Muscle layer of duodenum (tissue), 2 donors: ENCODE data around the gene MAN1B1.

Experiments
- H3K27ac ChIP-seq: one replicate; pipeline ENCODE4 v1.7.0; 2013; ENCODE audit warnings: mild to moderate bottlenecking, low read length
- H3K27me3 ChIP-seq: one replicate; pipeline ENCODE4 v1.7.0; 2013; ENCODE audit warnings: low read depth, mild to moderate bottlenecking, control low read depth, low read length
- H3K36me3 ChIP-seq, 2 donors: one replicate each; pipeline ENCODE4 v1.7.0; 2013; ENCODE audit warnings: low read length in 2 of 2, control low read depth in 1 of 2, mild to moderate bottlenecking in 1 of 2; ENCODE audit not compliant: insufficient read depth in 2 of 2, control insufficient read depth in 1 of 2
- H3K4me1 ChIP-seq, 2 donors: one replicate each; pipeline ENCODE4 v1.7.0; 2013; ENCODE audit warnings: low read length in 2 of 2, mild to moderate bottlenecking in 2 of 2, control low read depth in 1 of 2, moderate library complexity in 1 of 2; ENCODE audit not compliant: insufficient read depth in 2 of 2, control insufficient read depth in 1 of 2
- H3K4me3 ChIP-seq, 2 donors: one replicate each; pipeline ENCODE4 v1.7.0; 2013; ENCODE audit warnings: low read length in 2 of 2, low read depth in 1 of 2, mild to moderate bottlenecking in 1 of 2
- H3K9me3 ChIP-seq, 2 donors: one replicate each; pipeline ENCODE4 v1.7.0; 2013; ENCODE audit warnings: low read length in 2 of 2, control low read depth in 1 of 2, mild to moderate bottlenecking in 1 of 2; ENCODE audit not compliant: control insufficient read depth in 1 of 2
- donor health status: healthy.

MAN1B1 gene

GRCh38 chr9:137140151-137141012, 53.6 kb downstream of the MAN1B1 start:
- Histone ChIP-seq H3K36me3 (no peaks in the 10 kb centered on the region), H3K27me3 (peaks cover 51% of the 10 kb centered on the region), H3K4me3 (no peak overlapping the region), H3K27ac (no peak overlapping the region), H3K4me1 (peaks cover 0 to 5% of the 10 kb centered on the region in 2 donors), H3K9me3 (no peaks in the 10 kb centered on the region)

GRCh38 chr9:137141050-137141810, 54.4 kb downstream of the MAN1B1 start:
- Histone ChIP-seq H3K4me3 (no peak overlapping the region), H3K27me3 (peaks cover 47% of the 10 kb centered on the region), H3K9me3 (no peaks in the 10 kb centered on the region), H3K4me1 (peaks cover 0 to 5% of the 10 kb centered on the region in 2 donors), H3K27ac (no peak overlapping the region), H3K36me3 (no peaks in the 10 kb centered on the region)

GRCh38 chr9:137141976-137142936, 55.5 kb downstream of the MAN1B1 start:
- Histone ChIP-seq H3K27me3 (peaks cover 44% of the 10 kb centered on the region), H3K4me3 (no peak overlapping the region), H3K9me3 (no peaks in the 10 kb centered on the region), H3K27ac (no peak overlapping the region), H3K36me3 (no peaks in the 10 kb centered on the region), H3K4me1 (peaks cover 0 to 5% of the 10 kb centered on the region in 2 donors)

GRCh38 chr9:137143459-137143858, 56.7 kb downstream of the MAN1B1 start:
- Histone ChIP-seq H3K4me1 (peaks cover 0 to 5% of the 10 kb centered on the region in 2 donors), H3K27me3 (peaks cover 35% of the 10 kb centered on the region), H3K36me3 (no peaks in the 10 kb centered on the region), H3K4me3 (no peak overlapping the region), H3K9me3 (no peaks in the 10 kb centered on the region), H3K27ac (no peak overlapping the region)

GRCh38 chr9:137145731-137146526, 59.1 kb downstream of the MAN1B1 start:
- Histone ChIP-seq H3K4me3 (no peak overlapping the region), H3K36me3 (no peaks in the 10 kb centered on the region), H3K4me1 (no peaks in the 10 kb centered on the region), H3K27me3 (peaks cover 14% of the 10 kb centered on the region), H3K27ac (no peak overlapping the region), H3K9me3 (no peaks in the 10 kb centered on the region)

GRCh38 chr9:137146527-137146918, 59.7 kb downstream of the MAN1B1 start:
- Histone ChIP-seq H3K27ac (no peak overlapping the region), H3K4me3 (no peak overlapping the region), H3K36me3 (no peaks in the 10 kb centered on the region), H3K27me3 (peaks cover 8% of the 10 kb centered on the region), H3K9me3 (no peaks in the 10 kb centered on the region), H3K4me1 (no peaks in the 10 kb centered on the region)

GRCh38 chr9:137147091-137147792, 60.5 kb downstream of the MAN1B1 start:
- Histone ChIP-seq H3K27ac (no peak overlapping the region), H3K36me3 (no peaks in the 10 kb centered on the region), H3K4me1 (no peaks in the 10 kb centered on the region), H3K4me3 (no peak overlapping the region), H3K27me3 (peaks cover 1% of the 10 kb centered on the region), H3K9me3 (no peaks in the 10 kb centered on the region)

GRCh38 chr9:137147793-137148160, 61.0 kb downstream of the MAN1B1 start:
- Histone ChIP-seq H3K27ac (no peak overlapping the region), H3K27me3 (no peaks in the 10 kb centered on the region), H3K36me3 (no peaks in the 10 kb centered on the region), H3K9me3 (no peaks in the 10 kb centered on the region), H3K4me1 (no peaks in the 10 kb centered on the region), H3K4me3 (no peak overlapping the region)

- Histone ChIP-seq H3K4me3 (no peak overlapping the region), H3K4me1 (no peaks in the 10 kb centered on the region), H3K36me3 (no peaks in the 10 kb centered on the region), H3K27me3 (no peaks in the 10 kb centered on the region), H3K9me3 (no peaks in the 10 kb centered on the region), H3K27ac (no peak overlapping the region)
Measured at GRCh38 chr9:137148242-137148641, 61.5 kb downstream of the MAN1B1 start.

- H3K27me3 ChIP-seq: no peaks in the 10 kb centered on the region
- H3K36me3 ChIP-seq: no peaks in the 10 kb centered on the region
- no peak overlapping the region for H3K27ac ChIP-seq
Measured at GRCh38 chr9:137148661-137149060, 61.9 kb downstream of the MAN1B1 start.

More at GRCh38 chr9:137148661-137149060, 61.9 kb downstream of the MAN1B1 start:
- no peak overlapping the region for H3K4me3 ChIP-seq
- H3K4me1 ChIP-seq: no peaks in the 10 kb centered on the region
- H3K9me3 ChIP-seq: no peaks in the 10 kb centered on the region
